Activated CD4-positive, alpha-beta T cell treated with anti-CD3 and anti-CD28 coated beads for 24 hours (primary cell): ENCODE data around the gene RARB.

Experiments
- DNase-seq, 2 donors: peaks; one replicate each; pipeline ENCODE4 v3.0.0-alpha.2; 2020; ENCODE audit warnings: low read depth in 2 of 2

The RARB gene

DNA sequence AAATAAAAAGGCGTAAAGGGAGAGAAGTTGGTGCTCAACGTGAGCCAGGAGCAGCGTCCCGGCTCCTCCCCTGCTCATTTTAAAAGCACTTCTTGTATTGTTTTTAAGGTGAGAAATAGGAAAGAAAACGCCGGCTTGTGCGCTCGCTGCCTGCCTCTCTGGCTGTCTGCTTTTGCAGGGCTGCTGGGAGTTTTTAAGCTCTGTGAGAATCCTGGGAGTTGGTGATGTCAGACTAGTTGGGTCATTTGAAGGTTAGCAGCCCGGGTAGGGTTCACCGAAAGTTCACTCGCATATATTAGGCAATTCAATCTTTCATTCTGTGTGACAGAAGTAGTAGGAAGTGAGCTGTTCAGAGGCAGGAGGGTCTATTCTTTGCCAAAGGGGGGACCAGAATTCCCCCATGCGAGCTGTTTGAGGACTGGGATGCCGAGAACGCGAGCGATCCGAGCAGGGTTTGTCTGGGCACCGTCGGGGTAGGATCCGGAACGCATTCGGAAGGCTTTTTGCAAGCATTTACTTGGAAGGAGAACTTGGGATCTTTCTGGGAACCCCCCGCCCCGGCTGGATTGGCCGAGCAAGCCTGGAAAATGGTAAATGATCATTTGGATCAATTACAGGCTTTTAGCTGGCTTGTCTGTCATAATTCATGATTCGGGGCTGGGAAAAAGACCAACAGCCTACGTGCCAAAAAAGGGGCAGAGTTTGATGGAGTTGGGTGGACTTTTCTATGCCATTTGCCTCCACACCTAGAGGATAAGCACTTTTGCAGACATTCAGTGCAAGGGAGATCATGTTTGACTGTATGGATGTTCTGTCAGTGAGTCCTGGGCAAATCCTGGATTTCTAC lies at the start of gene RARB:
Gene RARB, plus strand, starts transcription at position 322 of the 847 bp plus-strand sequence. Its CDS starts 469 bp downstream, at position 791.
- DNase-seq: no peak

DNA sequence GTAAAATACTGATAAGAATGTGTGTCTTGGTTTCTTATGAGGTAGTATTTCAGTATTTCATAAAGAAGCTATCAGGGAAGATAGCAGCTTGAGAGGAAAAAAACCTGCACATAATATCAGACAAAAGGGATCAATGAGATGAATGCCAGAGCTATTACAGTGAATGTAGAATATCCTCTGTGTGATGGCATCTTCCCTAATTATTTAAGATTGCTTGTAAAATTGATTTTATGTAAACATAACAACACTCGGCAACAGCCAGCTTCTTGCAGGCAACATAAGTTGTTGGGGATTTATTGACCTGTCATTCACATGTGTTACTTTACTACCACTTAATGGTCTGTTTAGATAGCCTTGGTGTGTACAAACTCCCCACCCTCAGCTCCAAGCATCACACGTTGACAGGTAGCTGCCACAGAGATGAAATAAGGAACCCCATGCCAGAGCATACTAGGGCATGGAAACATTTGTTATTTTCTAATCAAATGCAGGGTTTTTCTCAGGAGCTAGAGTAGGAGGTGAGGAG lies 49.2 kb upstream of the RARB start:
- no peak for DNase-seq

DNA sequence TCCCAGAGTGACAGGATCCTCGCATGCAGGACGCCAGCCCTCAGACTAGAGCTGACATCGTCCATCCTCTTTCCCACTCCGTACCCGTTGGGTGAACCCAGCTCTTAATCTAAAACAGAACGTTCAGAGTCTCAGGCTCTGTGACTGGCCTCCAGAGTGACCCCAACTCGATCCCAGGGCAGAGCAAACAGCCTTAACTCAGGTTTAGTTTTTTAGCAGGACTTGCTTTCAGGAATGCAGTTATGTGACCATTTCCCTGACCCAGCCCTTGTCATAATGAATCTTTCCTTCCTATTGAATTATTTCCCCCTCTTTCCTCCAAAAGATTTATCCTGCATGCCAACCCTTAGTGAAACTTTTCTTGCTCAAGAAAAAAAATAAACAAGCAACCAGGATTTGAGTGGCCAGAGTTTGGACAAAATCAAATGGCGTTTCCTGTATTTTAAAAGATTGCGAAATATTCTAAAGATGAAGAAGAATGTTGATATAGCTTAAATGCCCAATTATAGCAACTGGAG lies 47.8 kb upstream of the RARB start:
- DNase-seq: no peak

DNA sequence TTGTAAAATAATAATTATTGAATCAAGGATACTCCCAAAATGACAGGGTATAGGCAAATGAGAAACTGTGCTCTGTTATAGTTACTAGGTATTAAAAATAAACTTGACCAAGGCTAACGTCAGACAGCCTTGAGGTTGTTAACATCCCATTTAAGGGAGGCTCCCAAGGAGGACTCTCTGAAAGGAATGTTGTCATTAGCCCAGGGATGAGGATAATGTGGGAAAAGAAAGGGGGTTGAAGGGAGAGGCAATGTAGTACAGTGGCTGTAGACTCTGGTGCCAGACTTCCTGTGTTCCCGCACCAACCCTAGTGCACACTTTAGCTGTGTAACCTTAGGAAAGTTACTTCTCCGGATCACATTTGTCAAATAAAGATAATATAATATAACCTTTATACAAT lies 47.0 kb upstream of the RARB start:
- no peak for DNase-seq

DNA sequence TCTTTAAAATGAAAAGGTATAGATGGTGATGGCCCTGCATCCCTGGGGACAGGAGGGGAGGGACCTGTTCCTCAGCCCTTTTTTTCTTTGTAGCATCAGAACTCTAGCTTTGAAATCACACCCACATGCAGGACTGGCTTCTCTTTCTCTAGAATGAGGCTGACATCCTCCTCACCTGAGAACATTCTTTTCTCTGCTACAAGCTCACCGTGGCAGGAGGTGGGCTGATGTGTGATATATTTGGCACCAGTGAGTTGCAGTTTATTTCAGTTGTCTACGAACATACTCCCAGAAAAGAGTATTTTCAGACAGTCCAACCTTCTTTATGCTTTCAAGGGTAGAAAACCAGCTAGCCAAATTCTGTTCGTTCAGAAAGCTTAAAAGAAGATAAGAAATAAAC lies 43.6 kb upstream of the RARB start:
- no peak for DNase-seq

DNA sequence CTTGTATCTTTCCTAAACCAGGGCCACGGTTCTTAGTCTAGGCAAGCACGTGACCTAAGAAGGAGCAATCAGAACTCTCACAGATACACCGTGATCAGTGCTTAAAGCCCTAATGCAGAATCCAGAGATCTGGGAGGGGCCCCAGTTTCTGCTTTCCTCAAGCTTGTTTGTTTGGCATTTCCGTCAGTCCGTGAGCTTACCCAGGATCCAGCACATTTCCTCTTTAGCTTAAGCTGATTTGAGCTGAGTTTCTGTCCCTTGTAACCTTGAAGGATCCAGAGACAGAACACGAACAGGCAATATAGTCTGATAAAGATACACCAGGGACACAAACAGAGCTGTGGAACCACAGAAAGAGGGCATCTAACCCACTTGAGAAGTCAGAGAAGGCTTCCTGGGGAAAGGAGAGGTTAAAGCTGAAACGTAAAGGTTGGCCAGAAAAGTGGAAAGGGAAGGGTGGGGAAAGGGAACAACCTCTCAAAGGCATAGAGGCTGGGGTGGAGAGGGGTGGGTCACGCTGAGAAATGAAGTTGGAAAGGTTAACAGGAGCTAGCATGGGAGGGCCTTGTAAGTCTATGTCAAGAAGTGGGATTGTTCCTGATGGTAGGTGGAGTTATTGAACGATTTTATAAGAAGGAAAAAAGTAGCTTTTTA lies 42.1 kb upstream of the RARB start:
- DNase-seq: no peak

DNA sequence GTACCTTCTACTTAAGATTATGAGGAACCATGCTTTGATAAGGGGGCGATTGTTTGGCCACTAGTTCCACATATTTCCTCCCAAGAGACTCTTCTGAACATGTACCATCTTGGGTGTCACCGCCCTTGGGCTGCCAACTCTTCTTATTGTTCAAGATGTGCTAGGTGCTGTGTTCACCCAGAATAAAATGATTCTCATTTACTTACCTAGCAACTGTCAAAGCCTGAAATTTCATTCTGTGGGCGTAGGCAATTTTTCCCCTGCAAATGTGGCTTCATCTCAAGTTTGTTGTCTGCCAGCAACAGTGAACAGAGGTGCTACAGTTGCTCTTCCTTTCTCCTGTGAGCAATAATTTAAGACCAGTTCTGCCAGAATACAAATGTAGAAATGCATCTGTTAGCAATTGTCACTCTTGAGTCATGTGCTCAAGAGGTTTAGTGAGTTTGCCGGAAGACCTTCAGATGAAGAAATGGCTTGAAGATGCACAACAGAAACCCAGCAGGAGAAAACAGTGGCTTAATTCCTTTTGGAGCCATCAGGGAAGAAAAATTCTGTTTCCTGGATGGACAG lies 41.3 kb upstream of the RARB start:
- no peak for DNase-seq

DNA sequence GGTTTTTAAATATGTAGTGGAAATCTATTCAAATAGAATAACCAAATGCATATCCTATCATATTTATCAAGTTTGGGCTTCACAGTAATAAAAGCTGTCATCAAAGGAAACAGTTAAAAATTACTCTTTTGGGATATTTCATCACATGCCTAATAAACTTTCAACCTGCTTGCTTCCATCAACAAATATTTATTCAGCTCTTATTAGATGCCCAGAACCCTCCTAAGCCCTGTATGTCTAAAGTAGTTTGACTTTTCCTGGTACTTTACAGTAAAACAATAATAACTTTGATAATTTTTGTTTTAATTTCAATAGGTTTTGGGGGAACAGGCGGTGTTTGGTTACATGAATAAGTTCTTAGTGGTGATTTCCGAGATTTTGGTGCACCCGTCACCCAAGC lies 37.5 kb upstream of the RARB start:
- no peak for DNase-seq

DNA sequence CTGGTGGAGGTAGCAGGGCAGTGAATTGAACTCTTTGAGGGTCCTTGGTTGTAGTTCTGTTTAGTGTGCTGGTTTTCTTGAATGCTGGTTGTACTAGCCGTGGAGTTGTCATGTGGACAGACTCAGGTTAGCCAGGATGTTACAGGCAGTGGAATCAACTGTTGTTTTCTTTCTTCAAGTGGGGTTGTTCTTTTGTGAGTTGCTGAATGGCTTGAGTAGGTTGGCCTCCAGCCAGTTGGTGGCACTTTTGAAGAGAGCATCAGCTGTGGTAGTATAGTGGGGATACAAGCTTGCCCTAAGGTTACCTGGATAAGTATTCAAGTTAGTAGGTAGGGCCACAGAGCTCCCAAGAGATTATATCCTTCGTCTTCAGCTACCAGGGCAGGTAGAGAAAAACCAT lies 31.8 kb upstream of the RARB start:
- no peak for DNase-seq

DNA sequence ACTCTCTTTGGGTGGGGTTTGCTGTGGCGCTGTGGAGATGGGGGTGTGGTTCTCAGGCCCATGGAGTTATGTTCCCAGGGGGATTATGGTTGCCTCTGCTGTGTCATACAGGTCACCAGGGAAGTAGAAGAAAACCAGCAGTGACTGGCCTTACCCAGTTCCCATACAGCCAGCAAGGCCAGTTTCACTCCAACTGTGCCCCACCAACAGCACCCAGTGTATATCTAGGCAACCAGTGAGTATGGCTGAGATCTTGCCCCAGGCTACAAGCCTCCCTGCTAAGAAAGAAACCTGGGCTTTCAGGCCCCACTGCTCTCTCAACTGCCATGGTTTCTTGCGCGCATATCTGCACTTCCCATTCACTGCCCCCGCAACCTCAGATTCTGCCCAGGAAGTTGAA lies 31.4 kb upstream of the RARB start:
- no peak for DNase-seq

DNA sequence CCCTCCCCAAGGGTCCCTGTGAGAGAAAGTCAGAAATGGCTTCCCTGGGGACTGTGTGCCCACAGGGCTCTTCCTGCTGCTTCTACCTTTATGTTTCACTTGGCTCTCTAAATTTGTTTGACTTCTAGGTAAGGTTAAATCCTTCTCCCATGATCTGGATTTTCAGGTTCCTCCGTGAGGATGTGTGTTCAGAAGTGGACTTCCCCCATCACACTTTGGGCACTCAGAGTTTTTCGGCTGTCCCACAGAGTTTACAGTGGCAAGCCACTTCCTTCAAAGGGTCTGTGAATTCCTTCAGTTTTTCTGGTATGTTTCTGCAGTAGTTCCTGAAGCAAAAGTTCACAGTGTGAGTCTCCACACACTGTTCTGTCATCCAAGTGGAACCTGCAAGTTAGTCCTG lies 30.9 kb upstream of the RARB start:
- DNase-seq: no peak

DNA sequence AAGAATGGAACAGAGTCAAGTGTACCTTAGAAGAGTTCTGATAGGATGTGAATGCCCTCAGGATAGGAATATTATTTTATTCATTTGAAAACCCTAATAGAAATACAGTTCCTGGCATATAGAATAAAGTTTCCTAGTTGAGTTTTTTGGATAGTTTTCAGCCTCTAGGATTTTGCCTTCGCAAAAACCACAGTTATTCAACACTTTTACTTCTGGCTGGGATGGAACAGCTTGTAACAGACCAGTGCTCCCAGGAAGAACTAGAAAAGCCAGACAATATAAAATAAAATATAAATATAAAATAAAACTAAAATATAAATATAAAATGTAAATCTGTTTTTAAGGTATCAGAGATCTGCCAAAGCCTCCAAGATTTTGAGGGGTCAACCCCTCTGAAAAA lies 27.5 kb upstream of the RARB start:
- no peak for DNase-seq

DNA sequence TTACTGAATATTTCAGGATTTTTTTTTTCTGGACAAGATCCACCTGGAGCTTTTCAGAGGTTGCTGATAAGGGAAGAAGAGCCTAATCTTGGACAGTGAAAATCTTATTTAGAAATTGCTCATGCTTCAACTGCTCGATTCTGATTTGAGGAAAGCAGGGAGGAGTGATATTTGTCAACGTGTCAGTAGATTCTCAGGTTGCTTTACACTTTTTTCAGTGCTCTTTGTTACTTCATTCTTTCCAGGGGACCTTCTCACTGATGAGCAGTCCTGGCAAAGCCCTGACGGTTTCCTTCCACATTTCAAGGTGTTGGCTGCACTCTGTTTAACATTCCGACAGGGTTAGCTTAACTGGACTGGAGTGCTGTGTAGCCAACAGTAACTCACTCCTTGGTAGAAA lies 24.1 kb upstream of the RARB start:
- DNase-seq: no peak

DNA sequence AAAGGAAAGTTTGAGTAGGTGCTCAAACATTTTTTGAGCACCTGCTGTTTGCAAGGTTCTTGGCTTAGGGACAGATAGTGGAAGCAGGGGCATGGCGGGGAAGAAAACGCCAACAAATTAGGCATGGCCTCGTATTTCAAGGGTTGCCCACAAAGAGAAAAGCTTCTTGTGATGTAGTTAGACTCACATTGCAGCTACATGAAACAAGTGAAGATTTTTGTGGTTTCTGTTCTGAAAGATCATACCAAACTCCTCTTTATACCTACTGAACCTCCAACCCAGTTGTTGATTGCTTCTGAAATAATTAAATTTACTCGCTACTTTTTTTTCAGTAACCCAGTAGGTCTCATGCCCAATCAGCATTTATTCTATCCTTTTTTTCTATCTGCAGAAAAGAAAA lies 23.5 kb upstream of the RARB start:
- no peak for DNase-seq

DNA sequence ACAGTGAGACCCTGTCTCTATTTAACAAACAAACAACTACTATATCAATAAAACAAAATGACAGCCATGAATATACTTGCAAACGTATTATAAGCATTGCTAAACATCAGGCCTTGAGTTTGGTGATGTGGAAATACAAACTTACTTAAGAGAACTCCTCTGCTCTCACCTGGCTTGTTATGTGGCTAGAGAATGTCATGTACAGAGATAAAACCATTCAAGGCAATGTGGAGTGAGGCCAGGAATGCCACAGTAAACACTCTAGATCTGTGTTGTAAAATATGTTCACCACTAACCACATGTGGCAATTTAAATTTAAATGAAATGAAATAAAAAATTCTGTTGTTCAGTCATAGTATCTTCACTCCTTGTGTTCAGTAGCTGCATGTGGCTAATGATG lies 22.7 kb upstream of the RARB start:
- DNase-seq: no peak

DNA sequence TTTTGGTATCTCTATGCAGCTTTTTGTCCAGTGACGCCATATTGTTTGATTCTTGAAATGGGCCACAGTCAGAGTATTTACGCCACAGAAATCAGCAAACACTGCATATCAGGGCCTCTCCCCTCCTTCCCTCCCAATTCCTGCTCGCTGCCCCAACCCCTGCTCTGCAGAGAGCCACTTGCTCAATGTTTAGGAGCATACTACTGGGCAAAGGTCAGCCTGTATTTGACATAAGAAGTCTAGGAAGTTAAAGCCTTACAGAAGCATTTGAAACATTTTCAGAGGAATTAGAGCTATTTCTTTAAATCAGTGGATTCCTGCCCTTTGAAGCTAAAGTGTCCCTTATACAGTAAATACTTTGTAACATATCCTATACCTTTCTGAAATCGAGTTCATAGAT lies 17.4 kb upstream of the RARB start:
- no peak for DNase-seq

DNA sequence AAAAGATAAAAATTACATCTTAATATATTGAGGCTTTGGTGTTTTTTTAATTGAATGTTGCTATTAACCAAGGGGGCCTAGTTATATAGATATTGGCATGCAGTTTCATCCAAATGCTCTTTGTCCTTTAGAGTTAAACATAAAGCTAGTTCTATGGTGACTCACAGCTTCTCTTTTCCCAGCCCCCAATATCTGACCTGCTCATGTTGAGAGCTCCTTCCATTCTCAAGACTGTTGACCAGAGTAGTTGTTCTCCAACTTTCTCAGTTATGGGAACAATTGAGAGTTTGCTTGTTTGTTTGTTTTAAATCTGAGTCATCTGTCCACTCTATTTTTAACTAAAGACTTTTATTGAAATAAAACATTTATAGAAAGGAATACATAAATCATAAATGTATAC lies 15.8 kb upstream of the RARB start:
- no peak for DNase-seq

DNA sequence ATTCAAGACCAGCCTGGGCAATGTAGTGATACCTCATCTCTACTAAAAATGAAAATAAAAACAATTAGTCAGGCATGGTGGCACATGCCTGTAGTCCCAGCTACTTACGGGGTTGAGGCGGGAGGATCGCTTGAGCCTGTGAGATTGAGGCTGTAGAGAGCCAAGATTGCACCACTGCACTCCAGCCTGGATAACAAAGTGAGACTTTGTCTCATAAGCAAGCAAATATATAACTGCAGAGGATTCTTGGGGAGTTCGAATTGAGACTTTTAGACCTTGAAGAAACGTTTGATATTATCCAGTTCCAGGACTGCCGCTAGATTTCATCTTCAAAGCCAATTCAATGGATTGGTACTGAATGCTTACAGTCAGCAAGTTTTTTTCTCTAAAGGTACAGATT lies 11.9 kb upstream of the RARB start:
- DNase-seq: no peak

DNA sequence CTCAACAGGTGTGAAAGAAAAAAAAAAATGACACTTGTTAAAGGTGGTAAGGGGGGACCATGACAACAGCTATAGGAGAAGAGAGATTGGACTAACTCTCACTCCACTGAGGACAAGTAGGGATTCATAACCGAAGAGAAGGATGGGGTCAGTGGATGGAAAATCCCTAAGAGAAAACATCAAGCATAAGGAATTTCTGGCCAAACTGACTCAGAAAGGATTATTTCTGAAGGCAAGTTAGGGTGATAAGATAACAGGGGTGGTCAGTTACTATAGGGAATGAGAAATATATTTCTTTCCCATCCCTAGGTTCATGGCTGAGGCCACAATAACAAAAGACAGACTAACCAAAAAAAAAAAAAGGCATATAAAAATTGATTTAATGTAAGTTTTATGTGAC lies 9.5 kb upstream of the RARB start:
- no peak for DNase-seq

DNA sequence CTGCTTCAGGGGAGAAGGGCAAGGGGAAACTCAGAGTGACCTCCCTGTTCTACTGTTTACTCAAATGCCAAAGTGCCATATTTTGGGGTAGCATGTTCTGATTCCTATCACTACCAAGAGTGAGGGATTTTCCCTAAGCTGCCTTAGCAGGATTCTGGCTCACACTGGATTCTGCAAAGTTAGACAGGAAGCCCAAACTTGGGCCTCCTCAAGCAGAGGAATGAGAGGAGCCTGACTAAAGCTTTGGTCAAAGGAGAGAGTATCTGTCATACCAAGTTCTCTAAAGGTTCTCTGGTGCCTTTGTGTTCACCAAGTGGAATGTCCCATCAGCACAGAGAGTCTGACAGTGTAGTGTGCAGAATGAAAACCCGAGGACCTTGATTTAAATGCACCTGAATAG lies 8.8 kb upstream of the RARB start:
- DNase-seq: no peak

DNA sequence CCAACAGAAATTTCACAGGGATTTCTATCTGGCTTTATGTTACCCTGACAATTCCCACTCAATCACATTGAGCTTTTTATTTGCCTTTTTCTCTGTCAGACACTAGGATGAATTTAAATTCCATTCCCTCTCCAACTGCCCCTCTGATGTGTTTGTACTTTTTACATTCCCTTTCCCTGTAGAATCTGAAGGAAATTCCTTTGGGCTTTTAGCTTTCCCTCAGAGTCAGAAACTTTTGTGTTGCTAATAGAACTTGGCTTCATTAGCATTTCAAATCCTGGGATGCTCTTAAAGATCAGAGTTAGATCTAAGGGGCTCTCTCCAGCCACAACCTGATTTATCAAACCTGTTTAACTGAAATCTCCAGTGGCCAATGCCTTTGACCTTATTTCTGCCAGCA lies 7.9 kb upstream of the RARB start:
- DNase-seq: no peak

DNA sequence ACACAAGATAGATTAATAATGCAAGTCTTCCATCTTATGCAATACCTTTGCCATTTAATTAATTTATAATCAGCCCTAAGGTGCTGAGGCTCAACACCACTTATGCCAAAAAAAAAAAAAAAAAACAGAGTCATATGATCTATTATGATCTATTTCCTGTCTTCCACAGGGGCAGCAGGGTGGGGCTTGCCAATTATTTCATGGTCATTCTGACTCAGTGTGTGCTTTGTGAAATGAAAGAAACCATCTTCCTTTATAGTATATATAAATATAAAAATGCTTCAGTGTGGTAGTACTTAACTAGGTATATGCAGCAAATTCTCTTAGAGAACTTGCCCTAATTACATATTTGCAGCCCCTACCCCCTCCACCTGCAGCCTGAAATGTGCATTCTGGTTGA lies 7.2 kb upstream of the RARB start:
- DNase-seq: no peak

DNA sequence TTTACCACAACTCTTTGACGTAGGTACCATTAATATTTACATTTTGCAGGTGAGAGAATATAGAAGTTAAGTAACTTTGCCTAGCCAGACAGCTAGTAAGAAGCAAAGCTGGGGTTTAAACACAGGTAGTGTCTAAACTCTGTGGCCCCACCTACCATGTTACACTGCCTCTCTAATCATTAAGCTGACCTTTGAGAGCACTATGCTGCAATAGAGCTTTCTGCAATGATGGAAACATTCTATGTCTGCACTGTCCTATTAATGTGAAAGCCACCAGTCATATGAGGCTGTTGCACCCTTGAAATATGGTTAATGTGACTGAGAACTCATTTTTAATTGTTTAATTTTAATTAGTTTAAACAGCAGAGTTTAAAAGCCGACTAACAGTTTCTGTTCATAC lies 6.3 kb upstream of the RARB start:
- no peak for DNase-seq
